Esophagus squamous epithelium (tissue), 5 donors: ENCODE measurements around the gene UBXN10. TPM values are rescaled to one million over a fixed set of nuclear protein-coding genes. Genes with fewer than 3 reads are reported as not detected.
A peak's percentile ranks its signal among the peaks of the same experiment; 100 is the strongest.
"Not testable (repeated sequence)": the region's sequence is repeated elsewhere in the genome, so short reads cannot be mapped to it uniquely, and the experiment has no call there.

Source experiments
- DNase-seq: peaks from one replicate; lab custom pipeline; 2025; lab: John Stamatoyannopoulos, UW
- H3K27ac ChIP-seq, 4 donors: fragments of 200-600 bp; sonication (generic); one replicate each; pipeline ENCODE4 v1.5.1; 2016 to 2019; ENCODE audit warnings: mild to moderate bottlenecking in 1 of 4
- H3K27me3 ChIP-seq, 4 donors: fragments of 200-600 bp; sonication (generic); 1 replicate in 3 of 4; 2 replicates in 1 of 4; pipeline versions ENCODE4 v1.5.1 to v1.6.0; 2017 to 2021; ENCODE audit warnings: antibody characterized with exemption in 1 of 4
- H3K36me3 ChIP-seq, 3 donors: fragments of 200-600 bp; sonication (generic); one replicate each; pipeline ENCODE4 v1.5.1; 2016 to 2019
- H3K4me1 ChIP-seq, 3 donors: fragments of 200-600 bp; sonication (generic); one replicate each; pipeline ENCODE4 v1.5.1; 2017 to 2019
- H3K4me3 ChIP-seq, 4 donors: fragments of 200-600 bp; sonication (generic); 1 replicate in 3 of 4; 2 replicates in 1 of 4; pipeline ENCODE4 v1.5.1; 2016 to 2019; ENCODE audit warnings: mild to moderate bottlenecking in 2 of 4, moderate library complexity in 1 of 4
- H3K9me3 ChIP-seq, 3 donors: fragments of 200-600 bp; sonication (generic); one replicate each; pipeline ENCODE4 v1.5.1; 2016 to 2019
- POLR2A ChIP-seq, 4 donors: fragments of 450-650 bp; IDR thresholded peaks; one replicate each; pipeline ENCODE4 v1.6.1; 2017; ENCODE audit warnings: antibody characterized with exemption in 4 of 4, mild to moderate bottlenecking in 4 of 4, moderate library complexity in 3 of 4
- WGBS, 2 donors: methylation state at CpG; one replicate each; pipeline ENCODE4 v1.1.5; 2018; 5-methylcytosine and 5-hydroxymethylcytosine counted together
- intact Hi-C: fragments of 100-400 bp; cut with DNase I; formaldehyde crosslinking; loops from one replicate; pipeline ENCODE4 v1.15.0; 2022
- total RNA-seq, 4 donors: library from RNA; depleted of rRNA; stranded (reverse); fragments of >200 nt; gene quantifications; one replicate each; pipeline ENCODE4 v1.1.0, GENCODE V29; 2016
- TF ChIP-seq, protein P1 (sequence below), 6 experiments: fragments of 450-650 bp in 4 of 6; fragments of 200-600 bp in 2 of 6; sonication (generic) in 2 of 6; IDR thresholded peaks; one replicate each; pipeline ENCODE4 v1.5.1; 2016 to 2019; ENCODE audit warnings: antibody characterized with exemption in 6 of 6, mild to moderate bottlenecking in 4 of 6, moderate library complexity in 4 of 6
- donor health status: DM: yes; HTN: yes; CAD: no.

The UBXN10 gene
- total RNA-seq, 4 donors from 2014 or later: 0.11 to 5.5 (median 0.81) TPM

DNA sequence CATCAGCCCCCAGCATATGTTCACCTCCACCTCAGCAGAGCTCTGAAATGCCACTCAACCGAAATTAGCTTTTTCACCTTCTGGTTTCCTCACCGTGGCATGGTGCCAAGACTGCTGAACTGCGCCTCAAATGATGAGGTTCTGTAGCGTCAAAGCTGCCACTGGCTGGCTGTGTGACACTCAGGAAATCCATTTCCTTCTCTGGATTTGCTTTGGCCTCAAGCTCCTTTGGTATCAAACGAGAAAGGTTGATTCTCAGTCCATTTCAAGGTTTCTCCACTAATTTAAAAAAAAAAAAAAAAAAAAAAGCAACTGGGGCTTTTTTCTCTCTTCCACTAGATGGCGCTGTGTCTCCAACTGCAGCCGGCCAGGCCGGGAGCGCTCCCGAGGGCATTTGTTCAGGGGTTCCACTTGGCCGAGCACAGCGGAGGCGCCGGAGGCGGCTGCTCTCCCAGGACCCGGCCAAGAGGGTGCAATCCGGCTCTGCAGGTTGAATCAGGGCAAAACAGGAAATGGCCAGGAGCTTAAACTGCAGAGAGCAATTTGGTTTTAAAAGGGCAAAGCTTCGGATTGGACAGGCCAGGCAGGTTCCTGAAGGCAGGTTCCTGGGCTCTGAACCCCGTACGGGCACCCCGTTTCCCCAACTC is 26.9 kb downstream of the UBXN10 start:
- no peak for DNase-seq
- Histone ChIP-seq H3K36me3 (no peaks in the 10 kb centered on the region), H3K4me1 (peaks cover 0 to 26% (median 15%) of the 10 kb centered on the region in 3 donors), H3K4me3 (peak overlapping the region in 1 of 4 donors; percentile 26), H3K27me3 (peaks cover 0 to 65% (median 0%) of the 10 kb centered on the region in 4 donors), H3K27ac (peak overlapping the region in 3 of 4 donors; percentile 10 to 49 (median 39)), H3K9me3 (no peaks in the 10 kb centered on the region)
- 3 to 4% methylated on average over 12 to 21 of the region's 21 CpGs for WGBS, 2 donors
- TF ChIP-seq, protein P1, sequence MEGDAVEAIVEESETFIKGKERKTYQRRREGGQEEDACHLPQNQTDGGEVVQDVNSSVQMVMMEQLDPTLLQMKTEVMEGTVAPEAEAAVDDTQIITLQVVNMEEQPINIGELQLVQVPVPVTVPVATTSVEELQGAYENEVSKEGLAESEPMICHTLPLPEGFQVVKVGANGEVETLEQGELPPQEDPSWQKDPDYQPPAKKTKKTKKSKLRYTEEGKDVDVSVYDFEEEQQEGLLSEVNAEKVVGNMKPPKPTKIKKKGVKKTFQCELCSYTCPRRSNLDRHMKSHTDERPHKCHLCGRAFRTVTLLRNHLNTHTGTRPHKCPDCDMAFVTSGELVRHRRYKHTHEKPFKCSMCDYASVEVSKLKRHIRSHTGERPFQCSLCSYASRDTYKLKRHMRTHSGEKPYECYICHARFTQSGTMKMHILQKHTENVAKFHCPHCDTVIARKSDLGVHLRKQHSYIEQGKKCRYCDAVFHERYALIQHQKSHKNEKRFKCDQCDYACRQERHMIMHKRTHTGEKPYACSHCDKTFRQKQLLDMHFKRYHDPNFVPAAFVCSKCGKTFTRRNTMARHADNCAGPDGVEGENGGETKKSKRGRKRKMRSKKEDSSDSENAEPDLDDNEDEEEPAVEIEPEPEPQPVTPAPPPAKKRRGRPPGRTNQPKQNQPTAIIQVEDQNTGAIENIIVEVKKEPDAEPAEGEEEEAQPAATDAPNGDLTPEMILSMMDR (IDR thresholded peaks at IDR 0.05): peak; percentile 54 to 89 (median 62)
- no peak for TF ChIP-seq POLR2A (IDR thresholded peaks at IDR 0.05)
- intact Hi-C loops: loop anchor here (5.0 kb wide), 1 partner anchor 279 kb away; no protein-coding TSS in a partner anchor

DNA sequence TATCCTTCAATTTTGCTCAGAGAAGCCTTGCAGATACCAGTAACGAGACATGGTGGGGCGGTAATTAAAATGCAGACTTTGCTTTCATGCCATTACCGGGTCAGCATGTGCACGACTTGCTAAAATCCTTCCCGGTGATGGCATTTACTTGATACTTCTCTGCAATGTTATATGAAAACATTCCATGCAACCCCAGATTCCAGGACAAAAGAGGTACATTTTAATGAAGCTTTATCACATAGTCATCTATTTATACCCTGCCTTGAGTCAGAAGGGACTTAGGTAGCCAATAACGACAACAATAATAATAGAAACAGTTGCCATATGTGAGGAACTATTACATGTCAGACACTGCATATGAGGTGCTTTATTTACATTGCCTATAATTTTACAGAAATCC is 29.8 kb downstream of the UBXN10 start:
- intact Hi-C loops: no loop called here
- H3K9me3 ChIP-seq: no peaks in the 10 kb centered on the region
- no peak overlapping the region for H3K4me3 ChIP-seq
- peaks cover 0 to 59% (median 0%) of the 10 kb centered on the region in 4 donors for H3K27me3 ChIP-seq
- H3K4me1 ChIP-seq: peaks cover 0 to 26% (median 15%) of the 10 kb centered on the region in 3 donors
- DNase-seq: no peak
- no peak for TF ChIP-seq POLR2A (IDR thresholded peaks at IDR 0.05)
- TF ChIP-seq, protein P1 (IDR thresholded peaks at IDR 0.05): no peak
- WGBS, 2 donors: 77 to 82% methylated on average over 6 of the region's 6 CpGs
- H3K27ac ChIP-seq: no peak overlapping the region
- no peaks in the 10 kb centered on the region for H3K36me3 ChIP-seq

DNA sequence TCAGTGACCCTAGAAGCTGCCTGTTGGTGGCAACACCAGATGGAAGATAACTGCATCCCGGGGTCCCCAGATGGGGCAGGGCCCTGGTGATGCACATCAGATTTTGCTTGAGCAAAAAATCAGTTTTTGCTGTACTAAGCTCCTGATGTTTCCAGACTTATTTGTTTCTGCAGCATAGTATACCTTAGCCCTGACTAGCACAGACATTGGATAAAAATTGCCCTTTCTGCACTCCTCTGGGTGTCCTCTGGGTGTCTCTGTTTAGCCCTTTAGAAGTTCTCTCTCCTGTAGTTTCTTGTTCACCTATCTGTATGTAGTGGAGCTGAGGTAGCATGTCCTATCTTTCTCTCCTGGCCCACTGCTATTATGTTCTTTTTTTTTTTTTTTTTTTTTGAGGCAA is 30.7 kb downstream of the UBXN10 start:
- intact Hi-C loops: no loop called here
- H3K9me3 ChIP-seq: no peaks in the 10 kb centered on the region
- TF ChIP-seq POLR2A (IDR thresholded peaks at IDR 0.05): no peak
- TF ChIP-seq, protein P1 (IDR thresholded peaks at IDR 0.05): peak in 1 of 6 experiments; percentile 55
- WGBS, 2 donors: 78 to 86% methylated on average over 1 of the region's 1 CpG
- no peak overlapping the region for H3K4me3 ChIP-seq
- no peak overlapping the region for H3K27ac ChIP-seq
- no peaks in the 10 kb centered on the region for H3K36me3 ChIP-seq
- H3K27me3 ChIP-seq: peaks cover 0 to 58% (median 0%) of the 10 kb centered on the region in 4 donors
- no peak for DNase-seq
- H3K4me1 ChIP-seq: peaks cover 0 to 18% (median 15%) of the 10 kb centered on the region in 3 donors

DNA sequence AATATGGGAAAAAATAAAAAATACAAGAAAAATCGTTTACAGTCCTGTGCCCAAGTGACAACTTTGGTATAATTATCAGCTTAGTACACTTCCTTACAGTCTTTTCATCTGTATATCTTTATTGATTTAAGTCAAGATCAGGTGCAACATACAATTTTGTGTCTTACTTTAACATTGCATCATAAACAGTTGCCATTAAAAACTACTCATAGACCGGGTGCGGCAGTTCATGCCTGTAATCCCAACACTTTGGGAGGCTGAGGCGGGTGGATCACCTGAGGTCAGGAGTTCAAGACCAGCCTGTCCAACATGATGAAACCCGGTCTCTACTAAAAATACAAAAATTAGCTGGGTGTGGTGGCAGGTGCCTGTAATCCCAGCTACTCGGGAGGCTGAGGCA is 33.2 kb downstream of the UBXN10 start:
- 64 to 72% methylated on average over 6 of the region's 6 CpGs for WGBS, 2 donors
- not testable (repeated sequence) for H3K27ac ChIP-seq

GRCh38 chr1:20220036-20220435 is 34.1 kb downstream of the UBXN10 start:
- intact Hi-C loops: no loop called here
- Histone ChIP-seq H3K36me3 (no peaks in the 10 kb centered on the region), H3K27me3 (peaks cover 0 to 69% (median 0%) of the 10 kb centered on the region in 4 donors), H3K4me1 (no peaks in the 10 kb centered on the region), H3K4me3 (no peak overlapping the region), H3K9me3 (no peaks in the 10 kb centered on the region), H3K27ac (no peak overlapping the region)
- DNase-seq: no peak
- WGBS, 2 donors: 25 to 52% methylated on average over 5 of the region's 5 CpGs
- TF ChIP-seq, protein P1 (IDR thresholded peaks at IDR 0.05): no peak
- no peak for TF ChIP-seq POLR2A (IDR thresholded peaks at IDR 0.05)

More for the DNA sequence above, 33.2 kb downstream of the UBXN10 start:
- H3K4me1 ChIP-seq, H3K9me3 ChIP-seq, H3K4me3 ChIP-seq, DNase-seq, H3K36me3 ChIP-seq, intact Hi-C loops: not testable (repeated sequence)
- peaks cover 0 to 69% (median 0%) of the 10 kb centered on the region in 4 donors for H3K27me3 ChIP-seq
